GM21529 (cell line): ENCODE data around the gene EIF3L.
A peak's percentile ranks its signal among the peaks of the same experiment; 100 is the strongest.

ENCODE experiments used
- ATAC-seq: cut with Tn5 transposase; IDR thresholded peaks from one replicate; pipeline ENCODE4 v1.9.1; 2021; ENCODE audit not compliant: unreplicated experiment

EIF3L gene

DNA sequence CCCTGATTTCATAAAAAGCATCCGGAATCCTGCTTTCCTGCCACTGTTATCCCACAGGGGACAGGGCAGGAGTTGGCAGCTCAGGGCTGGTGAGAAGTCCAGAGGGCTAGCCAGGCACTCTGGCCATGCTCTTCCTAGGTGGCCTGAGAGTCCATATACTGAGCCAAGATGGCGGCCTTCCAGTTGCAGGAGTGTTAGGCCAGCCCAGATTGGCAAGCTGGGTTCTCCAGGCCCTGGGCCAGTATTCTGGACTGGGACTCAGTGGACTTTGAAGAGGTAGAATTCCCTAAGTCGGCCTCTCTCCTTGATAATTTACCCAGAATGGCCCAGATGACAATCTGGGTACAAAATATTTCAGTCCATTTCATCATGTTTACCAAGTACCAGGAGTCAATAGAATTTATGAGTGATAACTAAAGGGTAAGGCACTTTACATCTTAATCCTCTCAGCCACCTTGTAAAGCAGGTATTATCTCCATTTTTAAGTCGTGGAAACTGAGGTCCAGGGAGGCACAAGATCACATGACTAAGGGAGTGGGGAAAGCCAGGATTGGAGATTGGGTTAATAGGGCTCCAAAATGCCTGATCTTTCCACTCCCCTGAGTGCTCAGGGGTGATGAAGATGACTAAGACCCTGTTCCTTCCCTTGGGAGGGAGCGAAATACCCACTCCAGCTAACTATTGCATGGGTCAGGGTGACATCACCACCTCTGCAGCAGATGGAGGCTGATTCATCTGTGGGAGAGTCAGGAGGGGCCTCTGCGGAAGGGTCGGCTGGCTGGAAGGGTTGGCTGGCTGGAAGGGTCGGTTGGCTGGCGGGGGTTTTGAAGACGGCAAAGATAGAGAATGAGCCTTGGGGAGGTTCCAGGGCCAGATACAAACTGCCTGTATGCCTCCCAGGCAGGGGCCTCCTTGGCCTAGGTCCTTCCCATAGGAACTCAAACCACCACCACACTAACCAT, 55.6 kb downstream of the EIF3L start:
- no peak for ATAC-seq

DNA sequence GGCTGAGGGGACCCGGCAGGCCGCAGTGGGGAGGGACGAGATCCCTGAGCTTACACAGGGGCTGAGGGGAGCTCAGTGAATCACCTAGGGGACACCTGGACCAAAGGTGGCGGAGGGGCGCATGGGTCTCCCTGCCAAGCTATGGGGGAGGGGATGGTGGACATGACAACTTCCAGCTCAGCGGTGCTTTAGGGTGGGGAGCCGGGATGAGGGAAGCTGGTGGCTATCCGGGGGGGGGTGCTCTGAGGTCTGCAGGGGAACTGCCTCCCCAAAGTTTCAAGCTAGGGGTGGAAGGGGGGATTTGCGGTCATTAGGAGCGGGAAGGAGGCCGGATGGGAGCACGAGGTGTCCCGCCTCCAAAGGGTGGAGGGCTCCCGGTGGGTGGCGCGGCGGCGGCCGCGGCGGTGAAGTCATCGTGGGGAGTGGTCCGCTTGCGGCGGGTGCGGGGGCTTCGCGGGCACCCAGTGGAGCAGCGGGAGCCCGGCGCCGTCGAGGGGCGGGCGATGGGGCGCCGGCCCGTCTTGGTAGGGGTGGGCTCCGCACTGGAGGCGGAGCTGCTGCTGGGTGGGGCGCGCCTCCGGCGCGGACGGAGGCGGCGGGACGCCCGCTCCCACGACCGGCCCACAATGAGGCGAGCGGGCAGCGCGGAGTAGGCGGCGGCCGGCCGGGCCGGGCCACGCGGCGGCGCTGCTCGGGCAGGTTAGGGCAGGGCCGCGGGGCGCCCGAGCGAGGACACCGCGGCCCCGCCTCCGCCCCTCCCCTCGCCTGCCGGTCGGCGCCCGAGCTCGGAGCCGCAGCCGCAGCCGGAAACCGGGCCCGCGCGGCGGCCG, 56.5 kb downstream of the EIF3L start, which contains the start of gene MICALL1:
TSS of gene MICALL1 (plus strand) at position 764 of the 830 bp plus-strand sequence. CDS start 126 bp downstream, outside the sequence.
- ATAC-seq: peak; percentile 81

GRCh38 chr22:37906364-37907008, 57.3 kb downstream of the EIF3L start:
- ATAC-seq: peak; percentile 18

DNA sequence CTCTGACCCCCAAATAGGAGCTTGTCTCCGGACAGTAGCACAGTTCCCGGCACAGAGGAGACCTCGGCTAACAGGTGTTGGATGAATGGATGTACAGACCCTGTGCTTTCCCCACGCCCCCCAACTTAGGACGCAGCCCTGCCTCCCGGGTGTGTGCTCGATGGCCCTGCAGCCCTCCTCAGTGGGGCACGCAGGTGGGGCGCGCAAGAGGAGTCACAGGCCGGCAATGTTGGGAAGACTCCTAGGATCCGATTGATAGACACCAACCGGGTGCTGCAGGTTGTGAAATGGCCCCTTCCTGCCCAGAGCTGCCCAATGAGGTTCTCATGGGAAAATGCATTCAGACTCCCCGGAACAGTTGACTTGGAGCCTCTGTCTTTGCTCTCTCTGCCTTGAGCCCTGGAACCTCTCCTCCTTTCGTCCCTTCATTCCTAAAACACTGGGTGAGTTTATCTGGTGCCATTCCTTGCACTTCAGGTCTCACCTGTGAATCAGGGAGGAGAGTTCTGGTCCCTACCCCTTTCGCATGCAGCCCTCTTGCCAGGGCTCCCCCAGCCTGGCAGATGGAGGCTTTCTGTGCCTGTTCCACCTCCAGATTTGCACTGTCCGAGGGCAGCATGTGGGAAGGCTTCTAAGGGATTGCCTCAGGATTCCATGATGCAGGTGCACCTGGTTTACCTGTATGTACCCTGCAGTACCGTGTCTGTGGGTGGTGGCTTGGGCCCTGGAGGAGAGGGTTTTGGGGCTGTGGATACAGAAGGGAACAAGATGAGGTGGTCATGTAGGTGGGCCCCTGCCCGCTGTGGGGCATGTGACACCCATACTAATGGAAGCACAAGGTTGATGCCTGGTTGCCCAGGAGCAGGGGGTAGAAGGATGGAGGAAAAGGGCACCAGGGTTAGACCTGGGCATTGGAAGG, 58.1 kb downstream of the EIF3L start:
- no peak for ATAC-seq

DNA sequence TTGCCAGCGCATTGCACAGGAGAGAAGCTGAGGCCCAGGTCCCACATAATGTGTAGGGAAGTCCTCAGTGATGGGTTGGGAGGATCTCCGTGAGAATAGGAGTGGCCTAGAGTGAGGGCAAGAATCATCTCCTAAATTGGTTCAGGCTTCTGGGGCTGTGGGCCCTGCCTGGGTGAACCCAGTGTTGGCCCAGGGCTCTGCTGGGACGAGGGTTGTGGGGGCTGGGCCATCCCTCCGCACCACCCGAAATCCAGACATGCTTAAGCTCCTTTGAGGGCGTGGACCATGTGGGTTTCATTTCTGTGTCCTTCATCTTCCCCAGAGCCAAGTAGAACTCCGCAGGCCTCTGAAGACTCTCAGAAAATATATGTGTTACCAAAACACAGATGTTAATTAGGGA, 60.5 kb downstream of the EIF3L start:
- no peak for ATAC-seq

DNA sequence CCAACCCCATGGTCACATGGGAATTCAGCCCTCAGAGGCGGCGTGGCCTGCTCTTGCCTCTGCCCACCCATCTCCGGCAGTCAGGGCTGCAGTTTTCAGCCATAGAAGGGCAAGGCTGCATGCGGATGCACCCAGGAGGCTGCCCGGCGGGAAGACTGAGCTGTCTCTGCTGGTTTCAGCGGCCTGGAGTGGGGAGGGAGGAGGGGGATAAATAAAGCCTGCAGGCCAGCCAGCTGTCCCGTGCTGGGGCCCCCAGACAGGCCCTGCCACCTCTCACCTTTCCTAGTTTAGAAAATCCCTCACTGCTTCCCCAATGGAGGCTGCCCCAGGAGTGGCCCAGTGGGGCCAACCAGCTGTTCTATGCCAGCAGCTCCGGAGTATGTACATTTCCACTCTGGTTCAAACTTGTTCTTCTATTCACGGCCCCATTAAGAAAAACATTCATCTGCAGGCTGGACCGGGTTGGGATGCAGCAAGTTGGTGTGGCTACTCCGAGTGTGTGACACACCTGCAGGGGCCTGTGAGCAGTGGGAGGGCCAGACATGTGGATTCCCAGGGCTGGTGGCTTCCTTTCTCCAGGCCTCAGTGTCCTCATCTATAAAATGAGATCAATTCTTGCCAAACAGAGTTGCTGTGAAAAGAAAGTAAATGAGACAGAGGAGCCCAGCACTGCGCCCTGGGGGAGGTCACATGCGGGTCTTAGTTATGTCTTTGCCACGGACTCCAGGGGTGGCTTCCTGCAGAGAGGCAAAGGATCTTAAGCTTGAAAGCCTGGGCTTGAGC, 61.9 kb downstream of the EIF3L start:
- ATAC-seq: no peak

GRCh38 chr22:37911697-37912096, 62.5 kb downstream of the EIF3L start:
- no peak for ATAC-seq

DNA sequence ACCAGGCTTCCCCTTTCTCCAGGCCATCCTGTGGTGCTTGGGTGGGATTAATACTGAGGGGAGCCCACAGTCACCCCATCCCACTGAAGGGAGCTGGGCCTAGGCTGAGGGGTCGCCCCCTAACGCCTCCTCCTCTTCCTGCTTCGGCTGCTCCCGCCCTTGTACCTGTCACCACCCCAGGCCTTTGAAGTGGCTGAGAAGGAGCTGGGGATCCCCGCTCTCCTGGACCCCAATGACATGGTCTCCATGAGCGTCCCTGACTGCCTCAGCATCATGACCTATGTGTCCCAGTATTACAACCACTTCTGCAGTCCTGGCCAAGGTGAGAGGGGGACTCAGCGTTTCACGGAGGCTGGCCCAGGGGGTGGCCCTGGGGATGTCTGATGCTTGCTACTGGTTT, 63.0 kb downstream of the EIF3L start:
- no peak for ATAC-seq

- no peak for ATAC-seq
Measured at GRCh38 chr22:37913233-37913721, 64.1 kb downstream of the EIF3L start.

DNA sequence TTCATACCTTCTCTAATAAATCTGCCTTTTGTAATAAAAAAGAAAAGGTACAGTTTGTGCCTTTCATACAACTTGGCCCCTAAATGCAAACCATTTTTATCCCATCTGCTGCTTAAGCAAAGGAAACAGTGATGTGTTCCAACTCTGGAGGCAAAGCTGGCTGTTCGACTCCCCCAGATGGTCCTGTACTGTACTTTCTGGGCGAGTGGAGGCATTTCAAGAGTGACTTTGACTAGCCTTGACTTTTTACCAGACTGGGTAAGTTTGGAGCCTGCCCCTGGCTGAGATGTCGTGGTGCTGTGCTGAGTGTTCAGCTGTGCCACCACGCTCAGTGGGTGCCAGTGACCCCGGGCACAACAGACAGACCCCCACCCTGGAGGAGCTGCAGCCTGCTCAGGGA, 67.1 kb downstream of the EIF3L start:
- no peak for ATAC-seq

GRCh38 chr22:37917874-37918548, 68.8 kb downstream of the EIF3L start:
- ATAC-seq: no peak

- no peak for ATAC-seq
Measured at GRCh38 chr22:37918580-37919270, 69.5 kb downstream of the EIF3L start.

GRCh38 chr22:37920126-37920525, 70.9 kb downstream of the EIF3L start:
- ATAC-seq: no peak

DNA sequence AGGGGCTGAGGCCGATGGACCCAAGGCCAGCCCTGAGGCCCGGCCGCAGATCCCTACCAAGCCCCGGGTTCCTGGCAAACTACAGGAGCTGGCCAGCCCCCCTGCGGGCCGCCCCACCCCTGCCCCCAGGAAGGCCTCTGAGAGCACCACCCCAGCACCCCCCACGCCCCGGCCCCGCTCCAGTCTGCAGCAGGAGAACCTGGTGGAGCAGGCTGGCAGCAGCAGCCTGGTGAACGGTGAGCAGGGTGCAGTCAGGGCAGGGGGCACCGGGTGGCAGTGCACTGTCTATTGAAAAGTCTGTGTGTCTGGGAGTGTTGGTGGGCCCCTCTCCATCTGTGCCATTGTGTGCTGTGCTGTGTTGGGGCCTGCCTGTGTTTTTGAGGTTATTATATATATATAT, 73.0 kb downstream of the EIF3L start:
- no peak for ATAC-seq

DNA sequence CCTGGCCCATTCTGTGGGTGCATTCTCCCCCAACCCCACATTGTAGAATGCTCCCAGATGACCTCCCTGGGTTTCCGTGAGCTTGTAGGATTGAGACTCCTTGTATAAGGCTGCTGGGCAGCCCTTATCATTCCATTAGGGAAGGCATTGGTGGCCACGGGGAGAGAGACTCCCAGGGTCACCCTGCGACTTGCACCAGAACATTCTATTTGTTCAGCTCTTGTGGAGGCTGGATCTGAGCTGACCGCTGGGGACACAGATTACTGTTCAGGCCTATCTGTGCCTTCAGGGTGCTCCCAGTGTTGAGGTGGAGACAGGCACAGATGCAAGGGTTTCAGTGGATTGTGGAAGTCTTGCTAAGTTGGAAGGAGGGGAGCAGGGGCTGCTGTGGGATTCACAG, 74.7 kb downstream of the EIF3L start:
- no peak for ATAC-seq

DNA sequence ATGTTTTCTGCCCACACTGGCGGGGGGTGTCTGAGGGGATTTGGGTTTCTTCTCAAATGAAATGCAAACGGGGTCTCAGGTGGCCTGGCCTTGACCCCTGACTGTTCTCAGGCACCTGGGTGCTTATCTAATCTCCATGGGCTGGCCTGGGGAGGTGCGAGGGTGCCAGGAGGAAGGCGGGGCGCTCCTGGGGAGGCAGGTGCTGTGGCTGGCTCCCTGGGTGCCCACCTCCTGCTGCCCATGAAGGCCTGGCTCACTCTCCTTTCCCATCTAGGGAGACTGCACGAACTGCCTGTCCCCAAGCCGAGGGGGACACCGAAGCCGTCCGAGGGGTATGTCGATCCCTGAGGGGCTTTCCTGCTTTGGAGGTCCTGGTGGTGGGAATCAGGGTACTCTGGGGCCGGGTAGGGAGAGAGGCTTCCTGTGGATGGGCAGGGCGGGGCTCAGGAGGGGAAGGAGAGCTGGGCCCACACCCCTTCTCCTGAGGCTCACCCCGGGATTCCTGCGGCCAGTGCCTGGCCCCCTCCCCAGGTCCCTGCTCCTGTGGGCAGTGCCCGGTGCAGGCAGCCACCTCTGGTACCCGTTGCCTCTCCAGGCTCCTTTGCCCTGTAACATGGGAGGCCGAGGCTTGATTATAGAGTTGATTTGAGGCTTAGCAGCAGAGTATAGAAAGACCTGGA, 75.3 kb downstream of the EIF3L start:
- no peak for ATAC-seq

GRCh38 chr22:37925330-37925729, 76.1 kb downstream of the EIF3L start:
- ATAC-seq: no peak

DNA sequence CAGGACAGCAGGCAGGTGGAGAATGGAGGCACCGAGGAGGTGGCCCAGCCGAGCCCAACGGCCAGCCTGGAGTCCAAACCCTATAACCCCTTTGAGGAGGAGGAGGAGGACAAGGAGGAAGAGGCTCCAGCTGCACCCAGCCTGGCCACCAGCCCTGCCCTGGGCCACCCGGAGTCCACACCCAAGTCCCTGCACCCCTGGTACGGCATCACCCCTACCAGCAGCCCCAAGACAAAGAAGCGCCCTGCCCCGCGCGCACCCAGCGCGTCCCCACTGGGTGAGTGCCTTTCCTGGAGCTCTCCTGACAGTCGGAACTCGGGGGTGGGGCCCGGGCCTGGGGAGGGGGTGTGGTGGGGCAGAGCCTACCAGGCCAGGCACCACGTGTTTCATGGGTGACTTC, 76.5 kb downstream of the EIF3L start:
- no peak for ATAC-seq
